ENCODE data around the gene GPBP1.
A peak's percentile ranks its signal among the peaks of the same experiment; 100 is the strongest.

GPBP1 gene

GRCh38 chr5:57292336-57292735 is 118.5 kb downstream of the GPBP1 start:
- DNase-seq (ENCODE audit: low read depth), result no peak
- no peak for TF ChIP-seq CTCF (conservative IDR thresholded peaks at IDR 0.05; ENCODE audit: control insufficient read depth, insufficient read depth, low read depth, low read length)

DNA sequence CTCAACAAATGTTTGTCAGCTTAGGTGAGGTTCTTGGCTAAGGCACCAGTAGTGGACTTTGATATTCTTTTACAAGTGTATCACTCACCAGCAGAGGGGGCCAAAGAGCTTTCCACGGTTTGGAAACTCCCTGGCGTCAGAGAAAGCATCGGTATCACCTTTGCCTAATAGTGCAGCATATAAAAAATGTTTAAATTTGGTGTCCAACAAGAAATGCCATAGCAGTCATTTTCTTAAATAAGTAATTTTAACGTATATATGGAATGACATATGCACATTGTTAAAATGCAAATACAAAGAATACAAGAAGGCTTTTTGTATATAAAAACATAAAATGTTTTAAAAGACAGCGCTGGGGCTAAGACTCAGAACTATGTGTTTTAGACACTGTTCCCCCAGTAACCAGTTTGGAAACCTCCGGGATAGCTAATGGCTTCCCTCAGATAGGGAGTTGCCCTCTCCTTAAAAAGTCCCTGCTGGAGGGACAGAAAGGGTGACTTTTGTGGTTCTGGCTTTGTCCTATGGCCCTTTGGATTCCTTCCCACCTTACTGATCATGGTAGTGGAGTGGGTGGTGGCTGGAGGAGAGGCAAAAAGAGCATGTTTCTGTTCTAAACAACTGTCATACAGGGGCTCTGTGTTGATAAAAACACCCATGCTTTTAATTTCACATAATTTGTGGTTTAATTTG is 124.6 kb downstream of the GPBP1 start:
- no peak overlapping the region for H3K4me3 ChIP-seq (ENCODE audit: control insufficient read depth, low read depth, low read length)

More at GRCh38 chr5:57292336-57292735, 118.5 kb downstream of the GPBP1 start:
- H3K4me3 ChIP-seq (ENCODE audit: control insufficient read depth, low read depth, low read length), result no peak overlapping the region

GRCh38 chr5:57298985-57299491 is 125.2 kb downstream of the GPBP1 start:
- peak; percentile 56 for TF ChIP-seq CTCF (conservative IDR thresholded peaks at IDR 0.05; ENCODE audit: control insufficient read depth, insufficient read depth, low read depth, low read length)
- DNase-seq (ENCODE audit: low read depth), result peak; percentile 87
- H3K4me3 ChIP-seq (ENCODE audit: control insufficient read depth, low read depth, low read length), result no peak overlapping the region

More for the DNA sequence above, 124.6 kb downstream of the GPBP1 start:
- TF ChIP-seq CTCF (conservative IDR thresholded peaks at IDR 0.05; ENCODE audit: control insufficient read depth, insufficient read depth, low read depth, low read length), result peak; percentile 88
- peak; percentile 83 for DNase-seq (ENCODE audit: low read depth)

- H3K4me3 ChIP-seq (ENCODE audit: control insufficient read depth, low read depth, low read length), result no peak overlapping the region
- TF ChIP-seq CTCF (conservative IDR thresholded peaks at IDR 0.05; ENCODE audit: control insufficient read depth, insufficient read depth, low read depth, low read length), result no peak
- no peak for DNase-seq (ENCODE audit: low read depth)
These were observed 126.1 kb downstream of the GPBP1 start for GRCh38 chr5:57299986-57300385.

GRCh38 chr5:57302164-57302563 is 128.3 kb downstream of the GPBP1 start:
- H3K4me3 ChIP-seq (ENCODE audit: control insufficient read depth, low read depth, low read length), result no peak overlapping the region
- peak; percentile 57 for DNase-seq (ENCODE audit: low read depth)
- peak; percentile 6 for TF ChIP-seq CTCF (conservative IDR thresholded peaks at IDR 0.05; ENCODE audit: control insufficient read depth, insufficient read depth, low read depth, low read length)

- no peak overlapping the region for H3K4me3 ChIP-seq (ENCODE audit: control insufficient read depth, low read depth, low read length)
- DNase-seq (ENCODE audit: low read depth), result peak; percentile 28
These were observed 128.8 kb downstream of the GPBP1 start for GRCh38 chr5:57302643-57303042.

More at GRCh38 chr5:57302643-57303042, 128.8 kb downstream of the GPBP1 start:
- no peak for TF ChIP-seq CTCF (conservative IDR thresholded peaks at IDR 0.05; ENCODE audit: control insufficient read depth, insufficient read depth, low read depth, low read length)

Data from fibroblast of mammary gland (primary cell).